Left renal pelvis (tissue), 4 donors: ENCODE measurements around the gene NKTR. TPM values are rescaled to one million over a fixed set of nuclear protein-coding genes. Genes with fewer than 3 reads are reported as not detected.
"Not testable (repeated sequence)": the region's sequence is repeated elsewhere in the genome, so short reads cannot be mapped to it uniquely, and the experiment has no call there.

Experiments
- DNase-seq, 4 donors: peaks; one replicate each; pipeline ENCODE4 v3.0.0-alpha.2; 2013; ENCODE audit warnings: low read depth in 4 of 4, low spot score in 3 of 4
- polyA plus RNA-seq, 4 donors: library from polyadenylated mRNA; unstranded; fragments of 120-200 nt; gene quantifications; one replicate each; pipeline ENCODE4 v1.2.1, GENCODE V29; 2013; ENCODE audit not compliant: insufficient read length in 4 of 4

The NKTR gene
- polyA plus RNA-seq, 4 donors: 75.7 to 167 (median 102) TPM

GRCh38 chr3:42593635-42594034 is 6.9 kb upstream of the NKTR start:
- DNase-seq: no peak

GRCh38 chr3:42595682-42596081 is 4.8 kb upstream of the NKTR start:
- no peak for DNase-seq

GRCh38 chr3:42597098-42597497 is 3.4 kb upstream of the NKTR start:
- DNase-seq: not testable (repeated sequence)

- peak in 1 of 4 donors; percentile 44 for DNase-seq
These were observed 631 bp downstream of the NKTR start for GRCh38 chr3:42600958-42601675.

GRCh38 chr3:42601896-42602581 is 1.6 kb downstream of the NKTR start:
- no peak for DNase-seq

- no peak for DNase-seq
These were observed 2.5 kb downstream of the NKTR start for GRCh38 chr3:42602961-42603360.

GRCh38 chr3:42605546-42606173 is 5.2 kb downstream of the NKTR start:
- DNase-seq: no peak

GRCh38 chr3:42608581-42608980 is 8.1 kb downstream of the NKTR start:
- no peak for DNase-seq

GRCh38 chr3:42610976-42611375 is 10.5 kb downstream of the NKTR start:
- no peak for DNase-seq

- DNase-seq: no peak
These were observed 11.7 kb downstream of the NKTR start for GRCh38 chr3:42612217-42612616.

- DNase-seq: no peak
These were observed 12.4 kb downstream of the NKTR start for GRCh38 chr3:42612928-42613327.

GRCh38 chr3:42613462-42613861 is 13.0 kb downstream of the NKTR start:
- DNase-seq: no peak

GRCh38 chr3:42631620-42632019 is 31.1 kb downstream of the NKTR start:
- DNase-seq: no peak

GRCh38 chr3:42632146-42632545 is 31.7 kb downstream of the NKTR start:
- DNase-seq: no peak

GRCh38 chr3:42633544-42633943 is 33.1 kb downstream of the NKTR start:
- no peak for DNase-seq

GRCh38 chr3:42635111-42635510 is 34.6 kb downstream of the NKTR start:
- DNase-seq: no peak

GRCh38 chr3:42637001-42637400 is 36.5 kb downstream of the NKTR start:
- DNase-seq: no peak

GRCh38 chr3:42638339-42638842 is 37.9 kb downstream of the NKTR start:
- no peak for DNase-seq

GRCh38 chr3:42639192-42639591 is 38.7 kb downstream of the NKTR start:
- DNase-seq: no peak

GRCh38 chr3:42640129-42640528 is 39.6 kb downstream of the NKTR start:
- DNase-seq: no peak

- DNase-seq: no peak
These were observed 40.4 kb downstream of the NKTR start for GRCh38 chr3:42640771-42641370.
